ENCODE measurements around the gene HAPLN3.
A peak's percentile ranks its signal among the peaks of the same experiment; 100 is the strongest.

HAPLN3 gene

DNA sequence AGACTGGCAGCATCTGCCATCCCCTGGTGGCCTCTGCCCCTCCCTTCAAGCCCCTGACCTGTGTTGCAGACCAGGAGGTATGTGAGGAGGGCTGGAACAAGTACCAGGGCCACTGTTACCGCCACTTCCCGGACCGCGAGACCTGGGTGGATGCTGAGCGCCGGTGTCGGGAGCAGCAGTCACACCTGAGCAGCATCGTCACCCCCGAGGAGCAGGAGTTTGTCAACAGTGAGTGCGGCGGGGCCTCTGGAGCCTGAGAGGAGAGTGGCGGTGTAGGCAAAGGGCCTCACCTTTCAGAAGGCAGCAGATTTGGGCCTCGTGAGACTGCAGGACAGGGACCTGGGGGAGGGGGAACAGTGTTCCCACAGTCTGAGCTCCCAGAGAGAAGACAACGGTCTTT lies 24.0 kb downstream of the HAPLN3 start (continued):
- TF ChIP-seq ZNF114 (tag by site-specific recombination; IDR thresholded peaks at IDR 0.05) = no peak
- TF ChIP-seq SALL2 (tag by site-specific recombination; IDR thresholded peaks at IDR 0.05; ENCODE audit: borderline replicate concordance) = no peak

DNA sequence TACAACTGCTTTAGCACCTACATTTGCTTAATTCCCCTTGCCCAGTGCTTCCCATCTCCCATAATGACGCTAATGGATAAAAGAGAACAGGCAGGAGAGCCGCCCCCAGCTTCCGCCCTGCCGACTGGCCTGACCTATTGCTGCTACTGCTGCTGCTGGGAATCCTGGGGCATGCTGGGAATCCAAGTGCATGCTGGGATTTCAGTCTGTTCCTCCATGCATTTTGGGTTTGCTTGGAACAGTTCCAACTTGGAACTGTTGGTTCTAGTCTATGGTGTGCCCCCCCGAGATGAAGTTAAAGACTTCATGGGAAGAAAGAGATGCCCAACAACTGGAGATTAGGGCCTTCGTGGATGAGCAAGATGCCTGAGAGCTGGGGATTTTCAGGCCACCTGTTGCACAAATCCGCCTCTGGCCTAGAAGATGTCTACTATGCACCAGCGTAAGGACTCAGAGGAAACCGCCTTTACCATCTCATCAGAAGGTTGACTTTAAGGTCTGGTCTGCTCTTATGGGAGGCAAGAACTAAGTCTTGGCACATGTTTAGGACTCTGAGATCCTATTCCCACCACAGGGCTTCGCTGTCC lies 29.0 kb downstream of the HAPLN3 start:
- POLR2A ChIA-PET = no interaction called here
- no peaks in the 10 kb centered on the region for H3K36me3 ChIP-seq (ENCODE audit: control insufficient read depth in 2 of 2, insufficient read depth in 1 of 2, low read length in 2 of 2)
- no peaks in the 10 kb centered on the region for H3K9me3 ChIP-seq (ENCODE audit: control insufficient read depth, insufficient read depth, low read depth, low read length)
- CTCF ChIA-PET = interaction anchor here (1.4 to 2.9 kb wide), 2 partner anchors 12 to 14 kb away, joined by 4 to 14 read pairs; no protein-coding TSS in a partner anchor
- no peak overlapping the region for H3K4me3 ChIP-seq (ENCODE audit: low read depth, low read length)
- H3K4me1 ChIP-seq (ENCODE audit: control insufficient read depth, insufficient read depth, low read length) = no peaks in the 10 kb centered on the region
- H3K27ac ChIP-seq (ENCODE audit: extremely low read depth, low read depth, low read length) = no peak overlapping the region
- TF ChIP-seq ZNF548 (tag by site-specific recombination; IDR thresholded peaks at IDR 0.05) (no peak), ZNF214 (tag by site-specific recombination; IDR thresholded peaks at IDR 0.05; ENCODE audit: borderline replicate concordance) (no peak), ZNF664 (tag by site-specific recombination; IDR thresholded peaks at IDR 0.05) (no peak), SCRT2 (tag by site-specific recombination; IDR thresholded peaks at IDR 0.05) (peak; percentile 86), ZNF335 (tag by site-specific recombination; conservative IDR thresholded peaks at IDR 0.05) (no peak), ZNF174 (tag by site-specific recombination; IDR thresholded peaks at IDR 0.05) (no peak), SETDB1 (IDR thresholded peaks at IDR 0.05; ENCODE audit: insufficient read length, low read length) (no peak), ZNF221 (tag by site-specific recombination; IDR thresholded peaks at IDR 0.05; ENCODE audit: borderline replicate concordance) (no peak), YY1 (tag by site-specific recombination; IDR thresholded peaks at IDR 0.05) (no peak), ZNF791 (tag by site-specific recombination; IDR thresholded peaks at IDR 0.05) (no peak), ZNF658 (tag by site-specific recombination; IDR thresholded peaks at IDR 0.05) (no peak), ZNF24 (tag by site-specific recombination; IDR thresholded peaks at IDR 0.05) (no peak), ZSCAN16 (tag by site-specific recombination; IDR thresholded peaks at IDR 0.05) (no peak), ZNF830 (tag by site-specific recombination; IDR thresholded peaks at IDR 0.05; ENCODE audit: low read depth) (no peak), SCRT1 (tag by site-specific recombination; IDR thresholded peaks at IDR 0.05; ENCODE audit: borderline replicate concordance) (peak; percentile 53; the same call in 1 of the 2 replicates)
- TF ChIP-seq, protein P1, sequence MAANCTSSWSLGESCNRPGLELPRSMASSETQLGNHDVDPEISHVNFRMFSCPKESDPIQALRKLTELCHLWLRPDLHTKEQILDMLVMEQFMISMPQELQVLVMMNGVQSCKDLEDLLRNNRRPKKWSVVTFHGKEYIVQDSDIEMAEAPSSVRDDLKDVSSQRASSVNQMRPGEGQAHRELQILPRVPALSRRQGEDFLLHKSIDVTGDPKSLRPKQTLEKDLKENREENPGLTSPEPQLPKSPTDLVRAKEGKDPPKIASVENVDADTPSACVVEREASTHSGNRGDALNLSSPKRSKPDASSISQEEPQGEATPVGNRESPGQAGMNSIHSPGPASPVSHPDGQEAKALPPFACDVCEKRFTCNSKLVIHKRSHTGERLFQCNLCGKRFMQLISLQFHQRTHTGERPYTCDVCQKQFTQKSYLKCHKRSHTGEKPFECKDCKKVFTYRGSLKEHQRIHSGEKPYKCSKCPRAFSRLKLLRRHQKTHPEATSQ (tag by site-specific recombination; IDR thresholded peaks at IDR 0.05) = no peak
- TF ChIP-seq, protein P2, sequence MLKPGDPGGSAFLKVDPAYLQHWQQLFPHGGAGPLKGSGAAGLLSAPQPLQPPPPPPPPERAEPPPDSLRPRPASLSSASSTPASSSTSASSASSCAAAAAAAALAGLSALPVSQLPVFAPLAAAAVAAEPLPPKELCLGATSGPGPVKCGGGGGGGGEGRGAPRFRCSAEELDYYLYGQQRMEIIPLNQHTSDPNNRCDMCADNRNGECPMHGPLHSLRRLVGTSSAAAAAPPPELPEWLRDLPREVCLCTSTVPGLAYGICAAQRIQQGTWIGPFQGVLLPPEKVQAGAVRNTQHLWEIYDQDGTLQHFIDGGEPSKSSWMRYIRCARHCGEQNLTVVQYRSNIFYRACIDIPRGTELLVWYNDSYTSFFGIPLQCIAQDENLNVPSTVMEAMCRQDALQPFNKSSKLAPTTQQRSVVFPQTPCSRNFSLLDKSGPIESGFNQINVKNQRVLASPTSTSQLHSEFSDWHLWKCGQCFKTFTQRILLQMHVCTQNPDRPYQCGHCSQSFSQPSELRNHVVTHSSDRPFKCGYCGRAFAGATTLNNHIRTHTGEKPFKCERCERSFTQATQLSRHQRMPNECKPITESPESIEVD (tag by site-specific recombination; IDR thresholded peaks at IDR 0.05) = no peak
- TF ChIP-seq, protein P3, sequence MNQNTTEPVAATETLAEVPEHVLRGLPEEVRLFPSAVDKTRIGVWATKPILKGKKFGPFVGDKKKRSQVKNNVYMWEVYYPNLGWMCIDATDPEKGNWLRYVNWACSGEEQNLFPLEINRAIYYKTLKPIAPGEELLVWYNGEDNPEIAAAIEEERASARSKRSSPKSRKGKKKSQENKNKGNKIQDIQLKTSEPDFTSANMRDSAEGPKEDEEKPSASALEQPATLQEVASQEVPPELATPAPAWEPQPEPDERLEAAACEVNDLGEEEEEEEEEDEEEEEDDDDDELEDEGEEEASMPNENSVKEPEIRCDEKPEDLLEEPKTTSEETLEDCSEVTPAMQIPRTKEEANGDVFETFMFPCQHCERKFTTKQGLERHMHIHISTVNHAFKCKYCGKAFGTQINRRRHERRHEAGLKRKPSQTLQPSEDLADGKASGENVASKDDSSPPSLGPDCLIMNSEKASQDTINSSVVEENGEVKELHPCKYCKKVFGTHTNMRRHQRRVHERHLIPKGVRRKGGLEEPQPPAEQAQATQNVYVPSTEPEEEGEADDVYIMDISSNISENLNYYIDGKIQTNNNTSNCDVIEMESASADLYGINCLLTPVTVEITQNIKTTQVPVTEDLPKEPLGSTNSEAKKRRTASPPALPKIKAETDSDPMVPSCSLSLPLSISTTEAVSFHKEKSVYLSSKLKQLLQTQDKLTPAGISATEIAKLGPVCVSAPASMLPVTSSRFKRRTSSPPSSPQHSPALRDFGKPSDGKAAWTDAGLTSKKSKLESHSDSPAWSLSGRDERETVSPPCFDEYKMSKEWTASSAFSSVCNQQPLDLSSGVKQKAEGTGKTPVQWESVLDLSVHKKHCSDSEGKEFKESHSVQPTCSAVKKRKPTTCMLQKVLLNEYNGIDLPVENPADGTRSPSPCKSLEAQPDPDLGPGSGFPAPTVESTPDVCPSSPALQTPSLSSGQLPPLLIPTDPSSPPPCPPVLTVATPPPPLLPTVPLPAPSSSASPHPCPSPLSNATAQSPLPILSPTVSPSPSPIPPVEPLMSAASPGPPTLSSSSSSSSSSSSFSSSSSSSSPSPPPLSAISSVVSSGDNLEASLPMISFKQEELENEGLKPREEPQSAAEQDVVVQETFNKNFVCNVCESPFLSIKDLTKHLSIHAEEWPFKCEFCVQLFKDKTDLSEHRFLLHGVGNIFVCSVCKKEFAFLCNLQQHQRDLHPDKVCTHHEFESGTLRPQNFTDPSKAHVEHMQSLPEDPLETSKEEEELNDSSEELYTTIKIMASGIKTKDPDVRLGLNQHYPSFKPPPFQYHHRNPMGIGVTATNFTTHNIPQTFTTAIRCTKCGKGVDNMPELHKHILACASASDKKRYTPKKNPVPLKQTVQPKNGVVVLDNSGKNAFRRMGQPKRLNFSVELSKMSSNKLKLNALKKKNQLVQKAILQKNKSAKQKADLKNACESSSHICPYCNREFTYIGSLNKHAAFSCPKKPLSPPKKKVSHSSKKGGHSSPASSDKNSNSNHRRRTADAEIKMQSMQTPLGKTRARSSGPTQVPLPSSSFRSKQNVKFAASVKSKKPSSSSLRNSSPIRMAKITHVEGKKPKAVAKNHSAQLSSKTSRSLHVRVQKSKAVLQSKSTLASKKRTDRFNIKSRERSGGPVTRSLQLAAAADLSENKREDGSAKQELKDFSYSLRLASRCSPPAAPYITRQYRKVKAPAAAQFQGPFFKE (tag by site-specific recombination; IDR thresholded peaks at IDR 0.05; ENCODE audit: borderline replicate concordance) = no peak
- TF ChIP-seq, protein P4, sequence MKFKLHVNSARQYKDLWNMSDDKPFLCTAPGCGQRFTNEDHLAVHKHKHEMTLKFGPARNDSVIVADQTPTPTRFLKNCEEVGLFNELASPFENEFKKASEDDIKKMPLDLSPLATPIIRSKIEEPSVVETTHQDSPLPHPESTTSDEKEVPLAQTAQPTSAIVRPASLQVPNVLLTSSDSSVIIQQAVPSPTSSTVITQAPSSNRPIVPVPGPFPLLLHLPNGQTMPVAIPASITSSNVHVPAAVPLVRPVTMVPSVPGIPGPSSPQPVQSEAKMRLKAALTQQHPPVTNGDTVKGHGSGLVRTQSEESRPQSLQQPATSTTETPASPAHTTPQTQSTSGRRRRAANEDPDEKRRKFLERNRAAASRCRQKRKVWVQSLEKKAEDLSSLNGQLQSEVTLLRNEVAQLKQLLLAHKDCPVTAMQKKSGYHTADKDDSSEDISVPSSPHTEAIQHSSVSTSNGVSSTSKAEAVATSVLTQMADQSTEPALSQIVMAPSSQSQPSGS (tag by site-specific recombination; IDR thresholded peaks at IDR 0.05; ENCODE audit: low read depth) = no peak
- TF ChIP-seq, protein P5, sequence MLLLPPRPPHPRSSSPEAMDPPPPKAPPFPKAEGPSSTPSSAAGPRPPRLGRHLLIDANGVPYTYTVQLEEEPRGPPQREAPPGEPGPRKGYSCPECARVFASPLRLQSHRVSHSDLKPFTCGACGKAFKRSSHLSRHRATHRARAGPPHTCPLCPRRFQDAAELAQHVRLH (tag by site-specific recombination; IDR thresholded peaks at IDR 0.05) = no peak
